DMS53 treated with DMSO at 0.1 percent for 48 hours (cell line): ENCODE data around the gene AUTS2.
"Not testable (repeated sequence)": the region's sequence is repeated elsewhere in the genome, so short reads cannot be mapped to it uniquely, and the experiment has no call there.

Experiments used
- DNase-seq: peaks from one replicate; lab custom pipeline; 2025; ENCODE audit not compliant: unreplicated experiment; lab: John Stamatoyannopoulos, UW

The AUTS2 gene

GRCh38 chr7:70579397-70580097 is 981.3 kb downstream of the AUTS2 start:
- no peak for DNase-seq

- no peak for DNase-seq
These were observed 981.9 kb downstream of the AUTS2 start for GRCh38 chr7:70580161-70580560.

GRCh38 chr7:70582927-70583895 is 984.9 kb downstream of the AUTS2 start:
- DNase-seq: no peak

GRCh38 chr7:70583965-70584883 is 985.9 kb downstream of the AUTS2 start:
- no peak for DNase-seq

- no peak for DNase-seq
These were observed 986.8 kb downstream of the AUTS2 start for GRCh38 chr7:70585071-70585470.

GRCh38 chr7:70586822-70587221 is 988.5 kb downstream of the AUTS2 start:
- no peak for DNase-seq

- DNase-seq: no peak
These were observed 989.5 kb downstream of the AUTS2 start for GRCh38 chr7:70587739-70588138.

- no peak for DNase-seq
These were observed 990.1 kb downstream of the AUTS2 start for GRCh38 chr7:70588191-70588921.

GRCh38 chr7:70589010-70589409 is 990.7 kb downstream of the AUTS2 start:
- no peak for DNase-seq

- DNase-seq: no peak
These were observed 991.3 kb downstream of the AUTS2 start for GRCh38 chr7:70589590-70589989.

GRCh38 chr7:70590126-70590854 is 992.0 kb downstream of the AUTS2 start:
- DNase-seq: no peak

- DNase-seq: no peak
These were observed 993.4 kb downstream of the AUTS2 start for GRCh38 chr7:70591643-70592042.

GRCh38 chr7:70592171-70592570 is 993.9 kb downstream of the AUTS2 start:
- no peak for DNase-seq

GRCh38 chr7:70594170-70594569 is 995.9 kb downstream of the AUTS2 start:
- no peak for DNase-seq

- not testable (repeated sequence) for DNase-seq
These were observed 996.6 kb downstream of the AUTS2 start for GRCh38 chr7:70594885-70595284.

GRCh38 chr7:70595370-70595754 is 997.1 kb downstream of the AUTS2 start:
- no peak for DNase-seq

- DNase-seq: no peak
These were observed 997.7 kb downstream of the AUTS2 start for GRCh38 chr7:70595755-70596597.

- no peak for DNase-seq
These were observed 998.3 kb downstream of the AUTS2 start for GRCh38 chr7:70596598-70596913.

- no peak for DNase-seq
These were observed 998.8 kb downstream of the AUTS2 start for GRCh38 chr7:70597066-70597465.
